ENCODE data around the gene PRDM11. TPM values are rescaled to one million over a fixed set of nuclear protein-coding genes. Genes with fewer than 3 reads are reported as not detected.

Gene PRDM11
- total RNA-seq, 2 experiments from 2014 or later, result 2.5 to 3.4 TPM

- POLR2A ChIA-PET, result no interaction called here
Measured at GRCh38 chr11:45270946-45271716, 124.7 kb downstream of the PRDM11 start.

GRCh38 chr11:45272701-45273100 is 126.3 kb downstream of the PRDM11 start:
- Histone ChIP-seq H3K4me3 (ENCODE audit: low read length) (no peak overlapping the region), H3K9me3 (ENCODE audit: control insufficient read depth in 1 of 2, insufficient read depth in 1 of 2, low read length in 2 of 2) (peaks cover 0 to 5% of the 10 kb centered on the region in 2 experiments), H3K27me3 (ENCODE audit: control insufficient read depth in 1 of 2, insufficient read depth in 2 of 2, low read length in 2 of 2) (peaks cover 17 to 39% of the 10 kb centered on the region in 2 experiments), H3K36me3 (ENCODE audit: insufficient read depth, low read length) (no peaks in the 10 kb centered on the region), H3K4me1 (ENCODE audit: insufficient read depth, low read length) (no peaks in the 10 kb centered on the region), H3K27ac (ENCODE audit: low read depth in 1 of 2, low read length in 2 of 2) (no peak overlapping the region)
- Mint-ChIP-seq H3K9me3 (no peaks in the 10 kb centered on the region), H3K4me3 (no peak overlapping the region), H3K36me3 (ENCODE audit: low read depth) (no peaks in the 10 kb centered on the region), H3K4me1 (ENCODE audit: low read depth) (no peaks in the 10 kb centered on the region), H3K27ac (no peak overlapping the region), H3K27me3 (peaks cover 73% of the 10 kb centered on the region)
- POLR2A ChIA-PET, result no interaction called here
- ATAC-seq (ENCODE audit: poor library complexity) (no peak), DNase-seq (no peak)
- intact Hi-C loops (cut with DNase I, micrococcal nuclease), result no loop called here
- TF ChIP-seq CTCF (IDR thresholded peaks at IDR 0.05), result no peak
- CTCF ChIA-PET, result no interaction called here

More at GRCh38 chr11:45270946-45271716, 124.7 kb downstream of the PRDM11 start:
- TF ChIP-seq CTCF (IDR thresholded peaks at IDR 0.05), result no peak
- no peak for ATAC-seq (ENCODE audit: poor library complexity)
- Mint-ChIP-seq H3K4me1 (ENCODE audit: low read depth) (no peaks in the 10 kb centered on the region), H3K4me3 (no peak overlapping the region), H3K9me3 (no peaks in the 10 kb centered on the region), H3K27me3 (peaks cover 82% of the 10 kb centered on the region), H3K36me3 (ENCODE audit: low read depth) (no peaks in the 10 kb centered on the region), H3K27ac (no peak overlapping the region)
- CTCF ChIA-PET, result no interaction called here
- intact Hi-C loops (cut with DNase I, micrococcal nuclease), result no loop called here
- Histone ChIP-seq H3K4me3 (ENCODE audit: low read length) (no peak overlapping the region), H3K4me1 (ENCODE audit: insufficient read depth, low read length) (no peaks in the 10 kb centered on the region), H3K27ac (ENCODE audit: low read depth in 1 of 2, low read length in 2 of 2) (no peak overlapping the region), H3K36me3 (ENCODE audit: insufficient read depth, low read length) (no peaks in the 10 kb centered on the region), H3K27me3 (ENCODE audit: control insufficient read depth in 1 of 2, insufficient read depth in 2 of 2, low read length in 2 of 2) (peaks cover 17 to 46% of the 10 kb centered on the region in 2 experiments), H3K9me3 (ENCODE audit: control insufficient read depth in 1 of 2, insufficient read depth in 1 of 2, low read length in 2 of 2) (peaks cover 0 to 11% of the 10 kb centered on the region in 2 experiments)
- no peak for DNase-seq

- no peaks in the 10 kb centered on the region for H3K36me3 Mint-ChIP-seq (ENCODE audit: low read depth)
- H3K9me3 Mint-ChIP-seq, result no peaks in the 10 kb centered on the region
- no peak for TF ChIP-seq CTCF (IDR thresholded peaks at IDR 0.05)
- Histone ChIP-seq H3K36me3 (ENCODE audit: insufficient read depth, low read length) (no peaks in the 10 kb centered on the region), H3K4me1 (ENCODE audit: insufficient read depth, low read length) (no peaks in the 10 kb centered on the region), H3K4me3 (ENCODE audit: low read length) (no peak overlapping the region), H3K27ac (ENCODE audit: low read depth in 1 of 2, low read length in 2 of 2) (no peak overlapping the region), H3K27me3 (ENCODE audit: control insufficient read depth in 1 of 2, insufficient read depth in 2 of 2, low read length in 2 of 2) (peaks cover 13 to 36% of the 10 kb centered on the region in 2 experiments), H3K9me3 (ENCODE audit: control insufficient read depth in 1 of 2, insufficient read depth in 1 of 2, low read length in 2 of 2) (no peaks in the 10 kb centered on the region)
- ChIA-PET POLR2A (no interaction called here), CTCF (no interaction called here)
- no peak overlapping the region for H3K27ac Mint-ChIP-seq
- DNase-seq, result no peak
- H3K4me1 Mint-ChIP-seq (ENCODE audit: low read depth), result no peaks in the 10 kb centered on the region
- ATAC-seq (ENCODE audit: poor library complexity), result no peak
- intact Hi-C loops (cut with DNase I, micrococcal nuclease), result no loop called here
- H3K4me3 Mint-ChIP-seq, result no peak overlapping the region
- peaks cover 72% of the 10 kb centered on the region for H3K27me3 Mint-ChIP-seq
Measured at GRCh38 chr11:45273509-45273908, 127.1 kb downstream of the PRDM11 start.
